Measurements from ENCODE around the gene GABRR3. TPM values are rescaled to one million over a fixed set of nuclear protein-coding genes. Genes with fewer than 3 reads are reported as not detected.
"Not testable (repeated sequence)": the region's sequence is repeated elsewhere in the genome, so short reads cannot be mapped to it uniquely, and the experiment has no call there.

GABRR3 gene
- total and polyA plus RNA-seq, 5 donors, result not detected

GRCh38 chr3:98021830-98022560 is 13.1 kb downstream of the GABRR3 start:
- H3K27me3 ChIP-seq (ENCODE audit: control insufficient read depth, insufficient read depth), result no peaks in the 10 kb centered on the region
- no peak overlapping the region for H3K4me3 ChIP-seq (ENCODE audit: low read length)
- intact Hi-C loops (cut with DNase I), result loop anchor here (2.0 to 10.0 kb wide), 4 partner anchors 225 to 230 kb away; no protein-coding TSS in a partner anchor
- DNase-seq, result no peak
- H3K4me1 ChIP-seq (ENCODE audit: control insufficient read depth, insufficient read depth, low read length), result no peaks in the 10 kb centered on the region
- peak; percentile 71 to 89 for ATAC-seq
- 52% methylated on average over 5 of the region's 5 CpGs for WGBS
- no peaks in the 10 kb centered on the region for H3K9me3 ChIP-seq (ENCODE audit: control insufficient read depth, low read length)
- H3K27ac ChIP-seq (ENCODE audit: low read length), result no peak overlapping the region

GRCh38 chr3:98020412-98020811 is 14.7 kb downstream of the GABRR3 start:
- Histone ChIP-seq H3K9me3 (ENCODE audit: control insufficient read depth, low read length) (no peaks in the 10 kb centered on the region), H3K4me1 (ENCODE audit: control insufficient read depth, insufficient read depth, low read length) (no peaks in the 10 kb centered on the region), H3K27ac (ENCODE audit: low read length) (no peak overlapping the region), H3K4me3 (ENCODE audit: low read length) (no peak overlapping the region), H3K27me3 (ENCODE audit: control insufficient read depth, insufficient read depth) (no peaks in the 10 kb centered on the region)
- DNase-seq (no peak), ATAC-seq (no peak)
- intact Hi-C loops (cut with DNase I), result loop anchor here in 2 of 4 donors (5.0 to 10.0 kb wide), 2 partner anchors 226 to 228 kb away; no protein-coding TSS in a partner anchor
- 95% methylated on average over 4 of the region's 4 CpGs for WGBS

GRCh38 chr3:98018301-98018700 is 16.8 kb downstream of the GABRR3 start:
- no peaks in the 10 kb centered on the region for H3K27me3 ChIP-seq (ENCODE audit: control insufficient read depth, insufficient read depth)
- no peak overlapping the region for H3K27ac ChIP-seq (ENCODE audit: low read length)
- intact Hi-C loops (cut with DNase I), result no loop called here
- H3K9me3 ChIP-seq (ENCODE audit: control insufficient read depth, low read length), result no peaks in the 10 kb centered on the region
- H3K4me3 ChIP-seq (ENCODE audit: low read length), result no peak overlapping the region
- no peak for DNase-seq
- H3K4me1 ChIP-seq (ENCODE audit: control insufficient read depth, insufficient read depth, low read length), result no peaks in the 10 kb centered on the region
- no peak for ATAC-seq
- 94% methylated on average over 4 of the region's 4 CpGs for WGBS

GRCh38 chr3:98014268-98014585 is 20.9 kb downstream of the GABRR3 start:
- intact Hi-C loops (cut with DNase I), result no loop called here
- no peak overlapping the region for H3K4me3 ChIP-seq (ENCODE audit: low read length)
- H3K27me3 ChIP-seq (ENCODE audit: control insufficient read depth, insufficient read depth), result no peaks in the 10 kb centered on the region
- no peak overlapping the region for H3K27ac ChIP-seq (ENCODE audit: low read length)
- ATAC-seq (no peak), DNase-seq (no peak)
- H3K4me1 ChIP-seq (ENCODE audit: control insufficient read depth, insufficient read depth, low read length), result no peaks in the 10 kb centered on the region
- H3K9me3 ChIP-seq (ENCODE audit: control insufficient read depth, low read length), result no peaks in the 10 kb centered on the region
- 81% methylated on average over 2 of the region's 2 CpGs for WGBS

- no peak for DNase-seq
- intact Hi-C loops (cut with DNase I), result no loop called here
- ATAC-seq, result peak in 1 of 2 donors; percentile 30
- H3K4me1 ChIP-seq (ENCODE audit: control insufficient read depth, insufficient read depth, low read length), result no peaks in the 10 kb centered on the region
- 47% methylated on average over 4 of the region's 4 CpGs for WGBS
- H3K27ac ChIP-seq (ENCODE audit: low read length), result no peak overlapping the region
- H3K27me3 ChIP-seq (ENCODE audit: control insufficient read depth, insufficient read depth), result no peaks in the 10 kb centered on the region
- H3K4me3 ChIP-seq (ENCODE audit: low read length), result no peak overlapping the region
- no peaks in the 10 kb centered on the region for H3K9me3 ChIP-seq (ENCODE audit: control insufficient read depth, low read length)
Observed at GRCh38 chr3:98013411-98014267, 21.5 kb downstream of the GABRR3 start.

- intact Hi-C loops (cut with DNase I), result no loop called here
- no peaks in the 10 kb centered on the region for H3K9me3 ChIP-seq (ENCODE audit: control insufficient read depth, low read length)
- H3K4me3 ChIP-seq (ENCODE audit: low read length), result no peak overlapping the region
- H3K4me1 ChIP-seq (ENCODE audit: control insufficient read depth, insufficient read depth, low read length), result no peaks in the 10 kb centered on the region
- H3K27ac ChIP-seq (ENCODE audit: low read length), result no peak overlapping the region
- DNase-seq, result no peak
- H3K27me3 ChIP-seq (ENCODE audit: control insufficient read depth, insufficient read depth), result no peaks in the 10 kb centered on the region
- peak; percentile 51 to 79 for ATAC-seq
- 58% methylated on average over 2 of the region's 2 CpGs for WGBS
Observed at GRCh38 chr3:98012979-98013378, 22.1 kb downstream of the GABRR3 start.

GRCh38 chr3:98010883-98011449 is 24.1 kb downstream of the GABRR3 start:
- WGBS, result 96% methylated on average over 4 of the region's 4 CpGs
- ATAC-seq, result not testable (repeated sequence)

GRCh38 chr3:98010194-98010882 is 24.8 kb downstream of the GABRR3 start:
- H3K27ac ChIP-seq (ENCODE audit: low read length), result no peak overlapping the region
- ATAC-seq (no peak), DNase-seq (no peak)
- no peaks in the 10 kb centered on the region for H3K4me1 ChIP-seq (ENCODE audit: control insufficient read depth, insufficient read depth, low read length)
- H3K4me3 ChIP-seq (ENCODE audit: low read length), result no peak overlapping the region
- H3K9me3 ChIP-seq (ENCODE audit: control insufficient read depth, low read length), result no peaks in the 10 kb centered on the region
- WGBS, result 76% methylated on average over 7 of the region's 7 CpGs
- H3K27me3 ChIP-seq (ENCODE audit: control insufficient read depth, insufficient read depth), result no peaks in the 10 kb centered on the region
- intact Hi-C loops (cut with DNase I), result no loop called here

More at GRCh38 chr3:98010883-98011449, 24.1 kb downstream of the GABRR3 start:
- H3K4me1 ChIP-seq (ENCODE audit: control insufficient read depth, insufficient read depth, low read length); H3K9me3 ChIP-seq (ENCODE audit: control insufficient read depth, low read length); H3K27ac ChIP-seq (ENCODE audit: low read length); intact Hi-C loops (cut with DNase I); H3K27me3 ChIP-seq (ENCODE audit: control insufficient read depth, insufficient read depth); DNase-seq; H3K4me3 ChIP-seq (ENCODE audit: low read length): not testable (repeated sequence)

- H3K27me3 ChIP-seq (ENCODE audit: control insufficient read depth, insufficient read depth), result no peaks in the 10 kb centered on the region
- H3K27ac ChIP-seq (ENCODE audit: low read length), result no peak overlapping the region
- DNase-seq (no peak), ATAC-seq (no peak)
- 51% methylated on average over 2 of the region's 2 CpGs for WGBS
- intact Hi-C loops (cut with DNase I), result no loop called here
- no peaks in the 10 kb centered on the region for H3K9me3 ChIP-seq (ENCODE audit: control insufficient read depth, low read length)
- H3K4me3 ChIP-seq (ENCODE audit: low read length), result no peak overlapping the region
- H3K4me1 ChIP-seq (ENCODE audit: control insufficient read depth, insufficient read depth, low read length), result no peaks in the 10 kb centered on the region
Observed at GRCh38 chr3:98008855-98009254, 26.3 kb downstream of the GABRR3 start.

- Histone ChIP-seq H3K4me3 (ENCODE audit: low read length) (no peak overlapping the region), H3K27me3 (ENCODE audit: control insufficient read depth, insufficient read depth) (no peaks in the 10 kb centered on the region), H3K27ac (ENCODE audit: low read length) (no peak overlapping the region), H3K9me3 (ENCODE audit: control insufficient read depth, low read length) (no peaks in the 10 kb centered on the region), H3K4me1 (ENCODE audit: control insufficient read depth, insufficient read depth, low read length) (no peaks in the 10 kb centered on the region)
- WGBS, result 82% methylated on average over 2 of the region's 2 CpGs
- intact Hi-C loops (cut with DNase I), result no loop called here
- no peak for DNase-seq
- ATAC-seq, result no peak
Observed at GRCh38 chr3:98005438-98005837, 29.7 kb downstream of the GABRR3 start.
